ENCODE data around the gene TBC1D16. TPM values are rescaled to one million over a fixed set of nuclear protein-coding genes. Genes with fewer than 3 reads are reported as not detected.

Gene TBC1D16
- total RNA-seq, 3 donors from 2014 or later (not counting 1 experiment from before 2014, with no cell fraction given): 0.49 to 1.00 (median 0.65) TPM

DNA sequence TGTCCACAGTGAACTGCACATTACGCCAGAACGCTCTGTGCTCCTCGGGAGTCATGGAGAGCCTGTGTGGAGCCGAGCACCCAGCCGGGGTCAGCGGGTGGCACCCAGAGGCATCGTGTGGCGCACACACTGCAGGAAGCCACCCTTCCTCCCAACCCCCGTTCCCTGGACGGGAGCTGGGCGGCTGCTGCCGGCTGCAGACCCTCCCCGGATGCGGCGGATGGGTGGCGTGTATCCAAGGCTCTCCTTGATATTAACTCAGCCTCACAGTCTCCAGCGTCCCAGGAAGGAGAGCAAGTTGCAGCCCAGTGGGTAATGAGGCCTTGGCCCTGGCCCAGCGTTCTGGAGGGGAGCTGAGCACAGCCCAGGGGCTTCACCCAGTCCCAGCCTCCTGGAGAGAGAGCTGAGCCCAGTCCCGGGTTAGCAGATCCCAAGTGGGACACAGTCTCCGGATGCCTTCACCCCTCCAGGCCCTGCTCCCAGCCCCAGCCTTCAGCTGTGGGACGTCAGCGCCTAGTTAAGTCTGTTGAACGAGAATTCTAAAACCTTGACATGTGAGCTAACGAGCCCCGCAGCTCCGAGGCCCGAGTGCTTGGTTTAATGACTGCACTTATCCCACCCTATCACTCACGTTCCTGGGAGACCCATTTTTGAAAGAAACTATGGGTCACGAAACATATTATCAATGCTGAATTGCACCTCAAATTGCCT is 86.6 kb downstream of the TBC1D16 start:
- H3K9me3 Mint-ChIP-seq: no peaks in the 10 kb centered on the region
- no peaks in the 10 kb centered on the region for H3K4me1 Mint-ChIP-seq
- ATAC-seq (no peak), DNase-seq (no peak)
- TF ChIP-seq, protein P1, sequence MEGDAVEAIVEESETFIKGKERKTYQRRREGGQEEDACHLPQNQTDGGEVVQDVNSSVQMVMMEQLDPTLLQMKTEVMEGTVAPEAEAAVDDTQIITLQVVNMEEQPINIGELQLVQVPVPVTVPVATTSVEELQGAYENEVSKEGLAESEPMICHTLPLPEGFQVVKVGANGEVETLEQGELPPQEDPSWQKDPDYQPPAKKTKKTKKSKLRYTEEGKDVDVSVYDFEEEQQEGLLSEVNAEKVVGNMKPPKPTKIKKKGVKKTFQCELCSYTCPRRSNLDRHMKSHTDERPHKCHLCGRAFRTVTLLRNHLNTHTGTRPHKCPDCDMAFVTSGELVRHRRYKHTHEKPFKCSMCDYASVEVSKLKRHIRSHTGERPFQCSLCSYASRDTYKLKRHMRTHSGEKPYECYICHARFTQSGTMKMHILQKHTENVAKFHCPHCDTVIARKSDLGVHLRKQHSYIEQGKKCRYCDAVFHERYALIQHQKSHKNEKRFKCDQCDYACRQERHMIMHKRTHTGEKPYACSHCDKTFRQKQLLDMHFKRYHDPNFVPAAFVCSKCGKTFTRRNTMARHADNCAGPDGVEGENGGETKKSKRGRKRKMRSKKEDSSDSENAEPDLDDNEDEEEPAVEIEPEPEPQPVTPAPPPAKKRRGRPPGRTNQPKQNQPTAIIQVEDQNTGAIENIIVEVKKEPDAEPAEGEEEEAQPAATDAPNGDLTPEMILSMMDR (IDR thresholded peaks at IDR 0.05): no peak
- H3K4me3 Mint-ChIP-seq: no peak overlapping the region
- Histone ChIP-seq H3K36me3 (ENCODE audit: control insufficient read depth, insufficient read depth, low read length) (no peaks in the 10 kb centered on the region), H3K9me3 (ENCODE audit: control insufficient read depth, insufficient read depth, low read length) (no peaks in the 10 kb centered on the region), H3K4me3 (ENCODE audit: low read length) (no peak overlapping the region), H3K27ac (ENCODE audit: low read length) (no peak overlapping the region), H3K4me1 (ENCODE audit: control insufficient read depth, insufficient read depth, low read length) (no peaks in the 10 kb centered on the region), H3K27me3 (ENCODE audit: control insufficient read depth, insufficient read depth, low read length) (no peaks in the 10 kb centered on the region)
- H3K27me3 Mint-ChIP-seq (ENCODE audit: low read depth in 2 of 2): no peaks in the 10 kb centered on the region
- WGBS (ENCODE audit: insufficient coverage): 93% methylated on average over 29 of the region's 29 CpGs
- no peaks in the 10 kb centered on the region for H3K36me3 Mint-ChIP-seq
- intact Hi-C loops (cut with micrococcal nuclease): no loop called here
- no peak overlapping the region for H3K27ac Mint-ChIP-seq

DNA sequence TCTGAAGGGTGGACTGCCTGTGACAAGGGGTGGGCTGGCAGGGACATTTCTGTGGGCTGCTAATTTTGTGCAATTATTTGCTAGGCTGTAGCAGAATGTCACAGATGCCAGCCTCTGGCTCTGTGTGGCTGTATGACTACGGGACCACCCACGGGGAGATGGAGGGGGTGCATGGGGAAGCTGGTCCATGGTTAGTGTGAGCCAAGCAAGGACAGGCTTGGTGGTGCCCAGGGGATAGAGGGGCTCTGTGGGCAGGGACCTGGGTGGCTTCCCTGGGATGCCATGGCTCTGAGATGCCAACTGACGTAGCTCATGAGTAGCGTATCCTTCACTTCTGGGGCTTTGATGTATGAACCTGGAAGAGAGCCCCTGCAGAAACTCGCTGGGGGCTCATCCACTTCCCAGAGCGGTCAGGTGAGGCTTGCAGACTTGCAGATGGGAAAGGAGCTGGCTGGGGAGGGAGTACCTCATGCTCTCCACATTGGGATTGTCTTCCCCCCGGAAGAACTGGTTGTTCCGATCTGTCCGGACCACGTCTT is 87.2 kb downstream of the TBC1D16 start:
- ATAC-seq: no peak
- intact Hi-C loops (cut with micrococcal nuclease): no loop called here
- H3K36me3 Mint-ChIP-seq: no peaks in the 10 kb centered on the region

DNA sequence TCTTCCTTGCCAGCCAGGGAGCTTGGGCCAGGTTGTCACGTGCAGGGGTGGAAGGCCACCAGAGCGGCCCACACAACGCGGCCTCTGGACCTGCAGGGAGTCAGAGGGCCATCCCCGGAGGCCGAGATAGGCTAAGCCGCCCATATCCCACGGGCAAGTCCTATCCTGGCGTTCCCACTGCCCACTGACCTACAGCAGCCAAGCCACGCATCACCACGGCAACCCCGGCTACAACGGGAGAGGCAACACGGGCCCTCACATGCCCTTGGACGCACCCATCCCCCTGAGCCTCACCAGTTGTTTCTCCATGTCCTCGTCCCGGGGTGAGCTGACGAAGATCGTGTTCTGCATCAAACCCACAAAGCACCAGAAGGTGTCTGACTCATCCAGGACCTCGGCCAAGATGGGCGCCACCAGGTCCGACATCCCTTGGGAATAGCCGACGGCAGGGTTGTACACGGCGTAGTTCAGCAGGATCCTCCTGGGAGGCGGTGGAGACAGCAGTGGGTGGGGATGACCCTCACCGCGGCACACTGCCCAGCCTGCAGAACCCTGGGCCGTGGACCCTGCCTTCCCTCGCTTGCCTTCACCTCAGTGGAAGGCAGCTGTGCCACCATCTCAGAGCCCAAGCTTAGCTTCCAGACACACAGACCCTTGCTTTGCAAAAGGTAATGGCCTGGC is 88.2 kb downstream of the TBC1D16 start:
- no peaks in the 10 kb centered on the region for H3K36me3 Mint-ChIP-seq
- no peak for ATAC-seq
- H3K27me3 Mint-ChIP-seq (ENCODE audit: low read depth in 2 of 2): no peaks in the 10 kb centered on the region
- TF ChIP-seq, protein P1 (IDR thresholded peaks at IDR 0.05): no peak
- peaks cover 11% of the 10 kb centered on the region for H3K4me1 ChIP-seq (ENCODE audit: control insufficient read depth, insufficient read depth, low read length)
- WGBS (ENCODE audit: insufficient coverage): 96% methylated on average over 31 of the region's 31 CpGs
- H3K27me3 ChIP-seq (ENCODE audit: control insufficient read depth, insufficient read depth, low read length): no peaks in the 10 kb centered on the region
- no peak overlapping the region for H3K4me3 Mint-ChIP-seq
- H3K9me3 ChIP-seq (ENCODE audit: control insufficient read depth, insufficient read depth, low read length): no peaks in the 10 kb centered on the region
- DNase-seq: no peak
- no peaks in the 10 kb centered on the region for H3K36me3 ChIP-seq (ENCODE audit: control insufficient read depth, insufficient read depth, low read length)
- H3K4me3 ChIP-seq (ENCODE audit: low read length): no peak overlapping the region
- H3K9me3 Mint-ChIP-seq: no peaks in the 10 kb centered on the region
- intact Hi-C loops (cut with micrococcal nuclease): no loop called here
- H3K27ac ChIP-seq (ENCODE audit: low read length): no peak overlapping the region
- peaks cover 7 to 8% of the 10 kb centered on the region in 2 donors for H3K4me1 Mint-ChIP-seq
- no peak overlapping the region for H3K27ac Mint-ChIP-seq

More for the DNA sequence above, 87.2 kb downstream of the TBC1D16 start:
- no peaks in the 10 kb centered on the region for H3K4me1 Mint-ChIP-seq
- DNase-seq: no peak
- Histone ChIP-seq H3K27ac (ENCODE audit: low read length) (no peak overlapping the region), H3K9me3 (ENCODE audit: control insufficient read depth, insufficient read depth, low read length) (no peaks in the 10 kb centered on the region), H3K36me3 (ENCODE audit: control insufficient read depth, insufficient read depth, low read length) (no peaks in the 10 kb centered on the region), H3K4me3 (ENCODE audit: low read length) (no peak overlapping the region), H3K4me1 (ENCODE audit: control insufficient read depth, insufficient read depth, low read length) (peaks cover 1% of the 10 kb centered on the region), H3K27me3 (ENCODE audit: control insufficient read depth, insufficient read depth, low read length) (no peaks in the 10 kb centered on the region)
- WGBS (ENCODE audit: insufficient coverage): 93% methylated on average over 10 of the region's 10 CpGs
- no peaks in the 10 kb centered on the region for H3K27me3 Mint-ChIP-seq (ENCODE audit: low read depth in 2 of 2)
- H3K4me3 Mint-ChIP-seq: no peak overlapping the region
- H3K27ac Mint-ChIP-seq: no peak overlapping the region
- H3K9me3 Mint-ChIP-seq: no peaks in the 10 kb centered on the region
- TF ChIP-seq, protein P1 (IDR thresholded peaks at IDR 0.05): no peak
